Activated CD4-positive, alpha-beta T cell treated with anti-CD3 and anti-CD28 coated beads for 48 hours (primary cell): ENCODE results near the gene CD27.

Experiments
- DNase-seq: peaks from one replicate; pipeline ENCODE4 v3.0.0-alpha.2; 2020

CD27 gene

GRCh38 chr12:6434205-6435140, 10.3 kb upstream of the CD27 start:
- DNase-seq: peak; percentile 63

- DNase-seq: no peak
Measured at GRCh38 chr12:6435961-6436715, 8.6 kb upstream of the CD27 start.

- DNase-seq: no peak
Measured at GRCh38 chr12:6437586-6437985, 7.2 kb upstream of the CD27 start.

- DNase-seq: no peak
Measured at GRCh38 chr12:6438345-6438744, 6.4 kb upstream of the CD27 start.

GRCh38 chr12:6440391-6440790, 4.4 kb upstream of the CD27 start:
- no peak for DNase-seq

GRCh38 chr12:6442836-6443235, 1.9 kb upstream of the CD27 start:
- no peak for DNase-seq

GRCh38 chr12:6443361-6443983, 1.3 kb upstream of the CD27 start:
- DNase-seq: peak; percentile 74

- no peak for DNase-seq
Measured at GRCh38 chr12:6444031-6444430, 724 bp upstream of the CD27 start.

- DNase-seq: no peak
Measured at GRCh38 chr12:6450091-6450868, 5.5 kb downstream of the CD27 start.

GRCh38 chr12:6450869-6451347, 6.2 kb downstream of the CD27 start:
- peak; percentile 56 for DNase-seq

GRCh38 chr12:6451348-6452244, 6.8 kb downstream of the CD27 start, which contains the start of gene TAPBPL:
TAPBPL (plus strand) TSS chr12:6452042; CDS start chr12:6452249, 207 bp downstream.
- peak; percentile 85 for DNase-seq

- DNase-seq: no peak
Measured at GRCh38 chr12:6452245-6452943, 7.6 kb downstream of the CD27 start.

GRCh38 chr12:6452944-6453630, 8.3 kb downstream of the CD27 start:
- no peak for DNase-seq

- DNase-seq: no peak
Measured at GRCh38 chr12:6457220-6457945, 12.6 kb downstream of the CD27 start.

- DNase-seq: no peak
Measured at GRCh38 chr12:6458281-6459003, 13.7 kb downstream of the CD27 start.

- DNase-seq: no peak
Measured at GRCh38 chr12:6459004-6459337, 14.2 kb downstream of the CD27 start.

GRCh38 chr12:6460751-6461371, 16.1 kb downstream of the CD27 start:
- DNase-seq: peak; percentile 64
